HL-60 (cell line): ENCODE measurements around the gene SNAPC4.

Source experiments
- CTCF ChIP-seq: IDR thresholded peaks from one replicate; pipeline ENCODE4 v1.5.1; 2011; ENCODE audit warnings: low read length, control low read depth, inconsistent platforms; ENCODE audit not compliant: insufficient read depth
- GABPA ChIP-seq: IDR thresholded peaks from 2 replicates; pipeline ENCODE4 v1.6.1; 2012; ENCODE audit warnings: low read depth
- POLR2AphosphoS5 ChIP-seq: IDR thresholded peaks from 2 replicates; pipeline ENCODE4 v1.6.1; 2012; ENCODE audit warnings: low read depth
- SPI1 ChIP-seq: IDR thresholded peaks from 2 replicates; pipeline ENCODE4 v1.6.1; 2012; ENCODE audit warnings: low read depth, mild to moderate bottlenecking, borderline replicate concordance

- TF ChIP-seq CTCF (no peak), SPI1 (no peak), POLR2AphosphoS5 (peak; percentile 5; the same call in 1 of the 2 replicates), GABPA (no peak)
Measured at GRCh38 chr9:136366826-136367225, 33.1 kb downstream of the SNAPC4 start.
